GM19468 (cell line): ENCODE measurements around the gene SLC15A5.

Experiments used
- ATAC-seq: cut with Tn5 transposase; IDR thresholded peaks from one replicate; pipeline ENCODE4 v1.9.1; 2021; ENCODE audit warnings: mild to moderate bottlenecking, moderate library complexity, moderate number of reproducible peaks; ENCODE audit not compliant: unreplicated experiment; ENCODE audit errors: extremely low read depth

Gene SLC15A5

GRCh38 chr12:16269946-16270345, 7.5 kb downstream of the SLC15A5 start:
- no peak for ATAC-seq

- ATAC-seq = no peak
Observed at GRCh38 chr12:16266085-16266484, 11.4 kb downstream of the SLC15A5 start.

- ATAC-seq = no peak
Observed at GRCh38 chr12:16261944-16262475, 15.5 kb downstream of the SLC15A5 start.

- no peak for ATAC-seq
Observed at GRCh38 chr12:16260206-16260605, 17.3 kb downstream of the SLC15A5 start.

- ATAC-seq = no peak
Observed at GRCh38 chr12:16258963-16259362, 18.5 kb downstream of the SLC15A5 start.

GRCh38 chr12:16246264-16246663, 31.2 kb downstream of the SLC15A5 start:
- ATAC-seq = no peak

- ATAC-seq = no peak
Observed at GRCh38 chr12:16245209-16245608, 32.3 kb downstream of the SLC15A5 start.

GRCh38 chr12:16243487-16244412, 33.7 kb downstream of the SLC15A5 start:
- ATAC-seq = no peak

- no peak for ATAC-seq
Observed at GRCh38 chr12:16241346-16241745, 36.1 kb downstream of the SLC15A5 start.

- ATAC-seq = no peak
Observed at GRCh38 chr12:16238661-16239060, 38.8 kb downstream of the SLC15A5 start.

GRCh38 chr12:16229676-16230075, 47.8 kb downstream of the SLC15A5 start:
- ATAC-seq = no peak

GRCh38 chr12:16228067-16228466, 49.4 kb downstream of the SLC15A5 start:
- no peak for ATAC-seq

GRCh38 chr12:16225692-16226091, 51.8 kb downstream of the SLC15A5 start:
- ATAC-seq = no peak

- no peak for ATAC-seq
Observed at GRCh38 chr12:16224196-16224595, 53.3 kb downstream of the SLC15A5 start.

- no peak for ATAC-seq
Observed at GRCh38 chr12:16221776-16222175, 55.7 kb downstream of the SLC15A5 start.

- no peak for ATAC-seq
Observed at GRCh38 chr12:16220120-16220519, 57.4 kb downstream of the SLC15A5 start.

- no peak for ATAC-seq
Observed at GRCh38 chr12:16218934-16219751, 58.3 kb downstream of the SLC15A5 start.

- no peak for ATAC-seq
Observed at GRCh38 chr12:16218234-16218633, 59.3 kb downstream of the SLC15A5 start.

GRCh38 chr12:16211731-16212130, 65.8 kb downstream of the SLC15A5 start:
- no peak for ATAC-seq

GRCh38 chr12:16198884-16199283, 78.6 kb downstream of the SLC15A5 start:
- peak; percentile 77 for ATAC-seq

- ATAC-seq = no peak
Observed at GRCh38 chr12:16197600-16197999, 79.9 kb downstream of the SLC15A5 start.
